GM12892 (cell line): Measurements from ENCODE around the gene CADM1.

Experiments
- POLR2AphosphoS5 ChIP-seq: IDR thresholded peaks from 2 replicates; pipeline ENCODE4 v1.6.1; 2011; ENCODE audit warnings: low read depth, low read length, control low read depth
- TAF1 ChIP-seq: IDR thresholded peaks from 2 replicates; pipeline ENCODE4 v1.6.1; 2011; ENCODE audit warnings: low read depth, mild to moderate bottlenecking, control low read depth, low read length, borderline replicate concordance

DNA sequence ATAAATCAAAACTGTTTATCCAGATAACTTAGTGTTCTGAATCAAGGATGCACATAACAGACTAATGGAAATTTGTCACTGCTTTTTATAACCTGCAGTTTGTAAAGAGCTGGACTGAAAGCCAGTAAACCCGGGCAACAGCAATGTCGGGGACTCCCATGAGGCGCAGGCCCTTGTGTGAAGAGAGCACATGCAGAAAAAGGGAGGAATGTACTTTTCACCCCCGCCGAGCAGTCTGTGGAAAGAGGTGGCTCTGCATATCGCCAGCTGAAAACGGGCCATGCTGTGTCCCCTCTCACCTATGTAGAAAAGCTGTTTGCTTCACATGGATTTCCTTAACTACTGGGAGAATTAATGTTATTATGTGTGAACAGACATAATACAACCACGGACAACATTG is 291.2 kb downstream of the CADM1 start:
- TF ChIP-seq TAF1 (no peak), POLR2AphosphoS5 (no peak)
